Activated CD4-positive, alpha-beta T cell treated with anti-CD3 and anti-CD28 coated beads, Interleukin-2, amount 10 ng/mL, durations not matched to agents 7 days and 5 days (primary cell): ENCODE results near the gene BMF. TPM values are rescaled to one million over a fixed set of nuclear protein-coding genes. Genes with fewer than 3 reads are reported as not detected.
A peak's percentile ranks its signal among the peaks of the same experiment; 100 is the strongest.

Source experiments
- CTCF ChIA-PET: fragments of 350-600 bp; sonication (Branson Sonifier 250); formaldehyde crosslinking; loops from one replicate; lab custom pipeline; 2021; ENCODE audit warnings: antibody characterized with exemption; lab: Charles Lee
- POLR2A ChIA-PET: fragments of 350-600 bp; sonication (Branson Sonifier 250); formaldehyde crosslinking; loops from one replicate; lab custom pipeline; 2021; ENCODE audit warnings: antibody characterized with exemption; lab: Charles Lee
- DNase-seq: peaks from one replicate; pipeline ENCODE4 v3.0.0-alpha.2; 2020
- H3K27ac Mint-ChIP-seq: one replicate; pipeline ENCODE4 v1.8.0; 2021; ENCODE audit warnings: mild to moderate bottlenecking, moderate library complexity, mixed read lengths
- H3K27me3 Mint-ChIP-seq: one replicate; pipeline ENCODE4 v1.8.0; 2021; ENCODE audit warnings: mixed read lengths
- H3K36me3 Mint-ChIP-seq: one replicate; pipeline ENCODE4 v1.8.0; 2021; ENCODE audit warnings: low read depth, mixed read lengths
- H3K4me1 Mint-ChIP-seq: one replicate; pipeline ENCODE4 v1.8.0; 2021; ENCODE audit warnings: mixed read lengths
- H3K4me3 Mint-ChIP-seq: one replicate; pipeline ENCODE4 v1.8.0; 2021; ENCODE audit warnings: mild to moderate bottlenecking, moderate library complexity, mixed read lengths
- H3K9me3 Mint-ChIP-seq: one replicate; pipeline ENCODE4 v1.8.0; 2021; ENCODE audit warnings: mixed read lengths
- total RNA-seq, 2 experiments: library from RNA; stranded (reverse); gene quantifications; one replicate each; pipeline ENCODE4 v1.2.3, GENCODE V29; 2021

BMF gene
- total RNA-seq, 2 experiments from 2014 or later: 8.5 to 8.6 TPM

GRCh38 chr15:40053831-40054604 is 54.7 kb downstream of the BMF start:
- no peak for DNase-seq
- Mint-ChIP-seq H3K27me3 (no peaks in the 10 kb centered on the region), H3K9me3 (no peaks in the 10 kb centered on the region), H3K4me3 (peak overlapping the region; percentile 49), H3K27ac (peak overlapping the region; percentile 91), H3K36me3 (peaks cover 18% of the 10 kb centered on the region), H3K4me1 (peaks cover 73% of the 10 kb centered on the region)
- CTCF ChIA-PET: interaction anchor here (0.5 to 2.8 kb wide), 8 partner anchors 20 to 1580 kb away, joined by 3 to 10 read pairs (median 3); partner anchors contain the start of gene BMF
- POLR2A ChIA-PET: no interaction called here

DNA sequence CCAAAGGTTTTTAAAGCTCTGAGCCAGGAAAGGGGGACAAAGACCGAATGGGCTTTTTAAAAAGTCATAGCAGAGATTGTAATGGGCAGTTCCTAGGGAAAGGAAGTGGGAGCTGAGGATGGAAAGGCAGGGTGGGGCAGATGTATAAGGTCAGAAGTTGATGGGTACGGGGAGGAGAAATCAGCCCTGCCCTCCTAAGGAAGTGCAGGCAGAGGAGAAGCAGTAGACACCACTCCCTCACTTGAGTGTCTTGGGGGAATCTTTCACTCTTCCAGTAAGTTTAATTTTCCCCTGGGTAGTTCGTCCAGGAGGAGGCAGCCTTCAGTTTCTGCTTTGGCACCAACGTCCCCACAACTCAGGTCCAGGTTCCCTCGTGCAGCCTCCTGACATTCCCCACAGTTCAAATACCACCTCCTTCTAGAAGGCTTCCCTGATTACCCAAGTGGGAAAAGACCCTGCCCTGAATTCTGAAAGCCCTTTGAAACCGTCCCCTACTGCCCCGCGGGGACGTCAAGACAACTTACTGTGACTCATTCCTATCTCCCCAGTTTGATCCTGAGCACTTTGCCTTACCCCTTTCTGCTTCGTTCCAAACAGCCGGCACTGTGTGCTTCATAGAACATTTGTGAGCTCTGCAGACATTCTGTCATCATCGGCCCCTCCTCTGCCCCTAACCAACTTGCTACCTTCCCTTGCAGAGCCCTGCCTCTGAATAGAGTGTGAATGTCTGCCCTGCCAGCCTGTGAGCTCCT is 55.4 kb downstream of the BMF start:
- H3K27ac Mint-ChIP-seq: peak overlapping the region; percentile 4
- CTCF ChIA-PET: interaction anchor here (0.5 to 1.6 kb wide), 5 partner anchors 9 to 1579 kb away, joined by 3 to 4 read pairs (median 3); no protein-coding TSS in a partner anchor
- peaks cover 73% of the 10 kb centered on the region for H3K4me1 Mint-ChIP-seq
- no peak for DNase-seq
- peaks cover 14% of the 10 kb centered on the region for H3K36me3 Mint-ChIP-seq
- POLR2A ChIA-PET: no interaction called here
- H3K9me3 Mint-ChIP-seq: no peaks in the 10 kb centered on the region
- H3K27me3 Mint-ChIP-seq: no peaks in the 10 kb centered on the region
- no peak overlapping the region for H3K4me3 Mint-ChIP-seq

GRCh38 chr15:40052604-40053003 is 56.1 kb downstream of the BMF start:
- no peak for DNase-seq
- peaks cover 16% of the 10 kb centered on the region for H3K36me3 Mint-ChIP-seq
- H3K4me1 Mint-ChIP-seq: peaks cover 74% of the 10 kb centered on the region
- no peaks in the 10 kb centered on the region for H3K9me3 Mint-ChIP-seq
- H3K27ac Mint-ChIP-seq: no peak overlapping the region
- POLR2A ChIA-PET: no interaction called here
- H3K27me3 Mint-ChIP-seq: no peaks in the 10 kb centered on the region
- CTCF ChIA-PET: interaction anchor here (0.5 to 1.5 kb wide), 6 partner anchors 10 to 673 kb away, joined by 3 to 4 read pairs (median 3); no protein-coding TSS in a partner anchor
- no peak overlapping the region for H3K4me3 Mint-ChIP-seq

DNA sequence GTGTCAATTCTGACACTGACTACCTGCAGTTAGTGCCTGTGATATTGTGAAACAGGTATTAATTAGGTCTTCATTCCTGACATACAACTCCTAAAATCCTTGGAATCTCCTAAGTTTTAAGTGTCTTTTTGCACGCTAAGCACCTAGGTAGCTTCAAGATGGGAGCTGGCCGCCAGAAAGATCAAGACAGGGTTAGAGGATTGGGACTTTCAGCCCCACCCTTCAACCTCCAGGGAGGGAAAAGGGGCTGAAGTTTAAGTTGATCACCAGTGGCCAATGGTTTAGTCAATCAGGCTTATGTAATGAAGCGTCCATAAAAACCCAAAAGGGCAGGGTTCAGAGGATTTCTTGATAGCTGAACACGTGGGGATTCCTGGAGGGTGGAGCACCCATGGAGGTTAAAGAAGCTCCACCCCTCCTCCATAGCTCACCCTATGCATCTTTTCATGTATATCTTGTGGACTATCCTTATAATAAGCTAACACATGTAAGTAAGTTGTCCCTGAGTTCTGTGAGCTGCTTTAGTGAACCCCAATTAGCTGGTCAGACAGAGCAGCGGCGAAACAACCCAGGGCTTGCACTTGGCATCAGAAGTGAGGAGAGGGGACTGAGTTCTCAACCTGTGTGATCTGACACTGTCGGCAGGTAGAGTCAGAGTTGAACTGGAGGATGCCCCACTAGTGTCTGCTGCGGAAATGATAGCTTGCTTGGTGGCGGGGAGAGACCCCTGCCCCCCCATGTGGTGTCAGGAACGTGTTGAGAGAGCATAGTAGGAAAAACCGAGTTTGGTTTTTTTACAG is 56.9 kb downstream of the BMF start:
- H3K27ac Mint-ChIP-seq: no peak overlapping the region
- no peak for DNase-seq
- POLR2A ChIA-PET: no interaction called here

GRCh38 chr15:40050788-40051470 is 57.8 kb downstream of the BMF start:
- CTCF ChIA-PET: interaction anchor here (1.3 kb wide), 1 partner anchor 45 kb away, joined by 3 read pairs; no protein-coding TSS in a partner anchor
- Mint-ChIP-seq H3K4me3 (no peak overlapping the region), H3K27ac (peak overlapping the region; percentile 32), H3K4me1 (peaks cover 82% of the 10 kb centered on the region), H3K9me3 (no peaks in the 10 kb centered on the region), H3K27me3 (no peaks in the 10 kb centered on the region), H3K36me3 (peaks cover 17% of the 10 kb centered on the region)
- DNase-seq: no peak
- POLR2A ChIA-PET: no interaction called here

More for the DNA sequence above, 56.9 kb downstream of the BMF start:
- Mint-ChIP-seq H3K9me3 (no peaks in the 10 kb centered on the region), H3K4me1 (peaks cover 79% of the 10 kb centered on the region), H3K36me3 (peaks cover 18% of the 10 kb centered on the region), H3K27me3 (no peaks in the 10 kb centered on the region), H3K4me3 (no peak overlapping the region)
- CTCF ChIA-PET: interaction anchor here (0.5 to 1.5 kb wide), 6 partner anchors 12 to 674 kb away, joined by 3 to 4 read pairs (median 3); no protein-coding TSS in a partner anchor

DNA sequence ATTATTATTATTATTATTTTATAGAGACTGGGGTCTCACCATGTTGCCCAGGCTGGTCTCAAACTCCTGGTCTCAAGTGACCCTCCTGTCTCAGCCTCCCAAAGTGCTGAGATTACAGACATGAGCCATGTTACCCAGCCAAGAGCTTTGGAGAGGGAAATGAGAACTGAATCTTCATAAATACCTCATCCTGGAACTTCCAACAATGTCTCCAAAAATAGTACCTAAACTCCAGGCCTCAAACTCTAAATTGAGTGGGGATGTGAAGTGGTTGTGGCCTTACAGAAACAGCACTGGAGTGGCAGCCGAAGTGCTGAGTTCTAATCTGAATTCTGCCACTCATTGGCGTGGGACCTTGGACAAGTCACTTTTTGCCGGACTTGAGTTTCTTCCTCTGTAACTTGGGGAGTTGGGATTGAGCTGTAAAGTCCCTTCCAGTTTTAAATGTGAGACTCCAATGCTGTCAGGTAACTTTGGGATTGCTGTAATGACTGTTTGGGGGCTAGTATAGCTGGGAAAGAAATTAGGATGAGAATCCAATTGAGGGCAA is 59.7 kb downstream of the BMF start:
- peaks cover 16% of the 10 kb centered on the region for H3K36me3 Mint-ChIP-seq
- H3K27ac Mint-ChIP-seq: peak overlapping the region; percentile 41
- DNase-seq: no peak
- H3K27me3 Mint-ChIP-seq: no peaks in the 10 kb centered on the region
- no peak overlapping the region for H3K4me3 Mint-ChIP-seq
- ChIA-PET POLR2A (no interaction called here), CTCF (interaction anchor here (0.7 to 3.8 kb wide), 12 partner anchors 11 to 278 kb away, joined by 3 to 30 read pairs (median 4); no protein-coding TSS in a partner anchor)
- peaks cover 77% of the 10 kb centered on the region for H3K4me1 Mint-ChIP-seq
- no peaks in the 10 kb centered on the region for H3K9me3 Mint-ChIP-seq

DNA sequence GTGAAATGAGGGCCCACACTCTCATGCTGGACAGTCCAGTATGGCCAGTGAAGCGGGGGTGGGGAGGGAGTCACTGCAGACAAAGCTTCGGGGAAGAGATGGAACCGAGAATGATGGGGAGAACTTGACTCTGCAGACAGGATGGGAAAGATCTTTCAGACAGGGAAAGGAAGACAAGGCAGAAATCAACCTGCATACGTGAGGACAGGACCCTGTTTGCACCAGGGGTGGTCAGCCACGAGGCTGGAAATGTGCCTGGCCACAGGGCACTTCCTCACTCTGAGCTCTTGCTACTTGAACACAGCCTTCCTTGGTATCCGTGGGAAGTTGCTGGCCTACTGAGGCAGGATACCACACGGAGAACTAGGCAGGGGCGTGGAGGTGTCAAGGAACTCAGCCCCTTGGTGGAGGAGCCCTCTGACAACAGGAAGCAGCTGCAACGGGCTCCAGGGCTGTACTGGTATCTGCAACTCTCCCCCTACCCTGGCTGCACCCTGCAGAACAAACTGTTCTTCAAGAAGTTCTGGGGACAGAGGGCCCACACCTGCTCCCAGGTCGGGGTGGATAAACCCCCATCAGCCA is 60.4 kb downstream of the BMF start:
- Mint-ChIP-seq H3K4me1 (peaks cover 72% of the 10 kb centered on the region), H3K27ac (peak overlapping the region; percentile 90), H3K4me3 (peak overlapping the region; percentile 16), H3K9me3 (no peaks in the 10 kb centered on the region), H3K36me3 (peaks cover 14% of the 10 kb centered on the region), H3K27me3 (no peaks in the 10 kb centered on the region)
- ChIA-PET CTCF (interaction anchor here (0.5 to 3.8 kb wide), 18 partner anchors 9 to 279 kb away, joined by 3 to 30 read pairs (median 4); partner anchors contain the start of gene BMF), POLR2A (no interaction called here)
- peak; percentile 46 for DNase-seq

DNA sequence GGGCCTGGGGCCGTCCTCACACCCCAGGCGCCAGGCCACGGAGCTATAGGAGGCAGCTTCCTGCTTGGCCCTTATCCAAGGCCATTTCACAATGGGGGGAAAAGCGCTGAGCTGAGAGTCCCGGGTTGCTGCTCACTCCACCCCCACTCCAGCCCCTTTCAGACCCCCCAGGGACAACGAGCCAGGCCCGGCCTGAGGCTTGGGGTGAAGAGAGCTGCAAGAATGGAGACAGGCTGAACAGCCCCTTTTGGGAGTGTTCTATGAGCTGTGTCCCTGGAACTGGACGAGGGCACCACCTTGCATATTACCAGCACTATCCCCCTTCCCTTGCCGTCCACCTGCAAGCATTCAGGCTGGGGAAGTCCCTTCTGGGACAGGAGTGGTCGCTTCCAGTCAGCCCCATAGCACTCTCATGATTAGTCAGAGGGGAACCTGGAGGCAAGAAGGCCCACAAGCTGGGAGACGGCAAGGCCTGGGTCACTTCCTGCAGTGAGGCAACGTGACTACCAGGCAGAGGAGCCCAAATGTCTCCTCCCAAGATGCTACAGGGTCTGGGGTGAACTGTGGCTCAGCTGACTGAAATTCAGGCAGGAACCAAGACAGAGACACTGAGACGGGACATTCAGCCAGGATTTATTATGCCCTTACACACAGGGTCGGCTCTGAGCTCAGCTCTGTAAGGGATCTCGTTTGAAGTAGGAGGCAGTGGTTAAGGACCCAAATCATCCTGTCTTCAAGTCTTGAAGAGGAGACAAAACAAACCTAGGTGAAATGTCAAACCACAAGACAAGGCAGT is 61.1 kb downstream of the BMF start:
- H3K4me3 Mint-ChIP-seq: peak overlapping the region; percentile 16
- H3K9me3 Mint-ChIP-seq: no peaks in the 10 kb centered on the region
- peaks cover 68% of the 10 kb centered on the region for H3K4me1 Mint-ChIP-seq
- CTCF ChIA-PET: interaction anchor here (0.5 to 3.8 kb wide), 20 partner anchors 8 to 231 kb away, joined by 3 to 30 read pairs (median 4); partner anchors contain the start of gene BMF
- peak overlapping the region; percentile 90 for H3K27ac Mint-ChIP-seq
- POLR2A ChIA-PET: interaction anchor here (0.8 kb wide), 1 partner anchor 228 kb away, joined by 4 read pairs; no protein-coding TSS in a partner anchor
- H3K27me3 Mint-ChIP-seq: no peaks in the 10 kb centered on the region
- peak; percentile 62 for DNase-seq
- peaks cover 14% of the 10 kb centered on the region for H3K36me3 Mint-ChIP-seq

DNA sequence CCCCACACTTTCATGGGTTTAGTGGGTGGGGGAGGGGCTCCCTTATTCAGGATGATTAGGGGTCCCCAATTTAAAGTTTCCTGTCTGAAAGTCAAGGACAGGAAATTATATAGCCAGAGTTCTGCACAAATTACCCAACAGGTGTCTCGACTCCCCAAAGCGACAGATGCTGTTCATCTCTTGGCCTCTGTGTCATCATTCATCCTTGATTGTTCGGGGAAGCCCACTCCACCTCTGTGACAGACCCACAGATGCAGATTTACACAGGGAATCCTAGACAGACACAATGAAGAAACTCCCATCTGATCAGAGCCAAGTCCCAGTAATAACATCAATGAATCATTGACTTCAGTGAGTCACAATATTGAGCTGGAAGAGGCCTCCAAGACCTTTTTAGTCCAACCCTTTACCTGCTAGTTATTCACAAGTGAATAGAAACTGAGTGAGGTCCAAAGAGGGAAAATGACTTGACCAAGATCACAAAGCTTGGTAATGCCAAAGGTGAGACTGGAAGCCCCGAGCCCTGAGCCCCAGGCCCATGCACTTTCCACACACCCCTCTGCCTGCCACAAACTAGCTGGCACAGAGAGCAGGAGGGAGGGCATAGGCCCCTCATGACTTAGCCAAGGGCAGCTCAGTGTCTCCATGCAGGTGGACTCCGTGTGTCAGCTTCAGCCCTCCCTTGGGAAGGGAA is 61.8 kb downstream of the BMF start:
- Mint-ChIP-seq H3K4me3 (no peak overlapping the region), H3K36me3 (peaks cover 14% of the 10 kb centered on the region), H3K27ac (peak overlapping the region; percentile 90), H3K27me3 (no peaks in the 10 kb centered on the region), H3K4me1 (peaks cover 64% of the 10 kb centered on the region), H3K9me3 (no peaks in the 10 kb centered on the region)
- ChIA-PET CTCF (interaction anchor here (0.6 to 3.8 kb wide), 17 partner anchors 9 to 232 kb away, joined by 3 to 30 read pairs (median 5); partner anchors contain the start of gene BMF), POLR2A (interaction anchor here (0.8 kb wide), 1 partner anchor 229 kb away, joined by 4 read pairs; no protein-coding TSS in a partner anchor)
- no peak for DNase-seq
